Lung (tissue), 12 donors: Measurements from ENCODE around the gene NMRK1. TPM values are rescaled to one million over a fixed set of nuclear protein-coding genes. Genes with fewer than 3 reads are reported as not detected.

Experiments
- ATAC-seq: fragments of 200-7000 bp; cut with Tn5 transposase; one replicate; pipeline ENCODE4 v1.9.1; 2020; ENCODE audit warnings: moderate number of reproducible peaks; ENCODE audit not compliant: insufficient read depth, low FRiP score
- DNase-seq, 3 donors: peaks; one replicate each; pipeline ENCODE4 v3.0.0-alpha.2; 2013 to 2017
- H3K27ac ChIP-seq, 2 donors: one replicate each; pipeline ENCODE4 v1.5.1; 2013; ENCODE audit warnings: mild to moderate bottlenecking in 2 of 2, moderate library complexity in 2 of 2, control low read depth in 1 of 2, inconsistent platforms in 1 of 2, low read depth in 1 of 2, low read length in 1 of 2
- H3K27me3 ChIP-seq, 3 donors: one replicate each; pipeline ENCODE4 v1.5.1; 2013; ENCODE audit warnings: low read length in 2 of 3; ENCODE audit not compliant: control insufficient read depth in 3 of 3, insufficient read depth in 3 of 3
- H3K36me3 ChIP-seq, 4 donors: one replicate each; pipeline ENCODE4 v1.5.1; 2013; ENCODE audit warnings: low read length in 4 of 4, mild to moderate bottlenecking in 1 of 4, moderate library complexity in 1 of 4; ENCODE audit not compliant: control insufficient read depth in 4 of 4, insufficient read depth in 4 of 4
- H3K4me1 ChIP-seq, 5 donors: one replicate each; pipeline ENCODE4 v1.5.1; 2013; ENCODE audit warnings: low read length in 5 of 5, mild to moderate bottlenecking in 2 of 5, moderate library complexity in 1 of 5; ENCODE audit not compliant: control insufficient read depth in 5 of 5, insufficient read depth in 5 of 5
- H3K4me3 ChIP-seq: one replicate; pipeline ENCODE4 v1.5.1; 2013; ENCODE audit warnings: mild to moderate bottlenecking, control low read depth, moderate library complexity
- H3K9ac ChIP-seq, 2 donors: one replicate each; pipeline ENCODE4 v1.5.1; 2013; ENCODE audit warnings: low read length in 2 of 2, control low read depth in 1 of 2; ENCODE audit not compliant: insufficient read depth in 1 of 2
- H3K9me3 ChIP-seq, 4 donors: one replicate each; pipeline ENCODE4 v1.5.1; 2013; ENCODE audit warnings: low read length in 3 of 4, mild to moderate bottlenecking in 1 of 4, moderate library complexity in 1 of 4; ENCODE audit not compliant: control insufficient read depth in 4 of 4, insufficient read depth in 3 of 4
- CTCF ChIP-seq: IDR thresholded peaks from 2 replicates; pipeline ENCODE4 v1.5.1; 2012; ENCODE audit warnings: mild to moderate bottlenecking; ENCODE audit errors: control extremely low read depth, extremely low read depth
- WGBS, 2 donors: extraction: QIAGEN DNeasy Blood & Tissue Kit; methylation state at CpG; one replicate each; pipeline ENCODE4 v1.1.7; 2013; 5-methylcytosine and 5-hydroxymethylcytosine counted together
- polyA plus RNA-seq, 2 donors: library from polyadenylated mRNA; stranded (reverse); fragments of 200-250 nt; gene quantifications; one replicate each; pipeline ENCODE4 v1.2.1, GENCODE V29; 2013
- total RNA-seq, 2 donors: library from RNA; depleted of rRNA in 1 of 2; stranded (reverse); fragments of >200 nt in 1 of 2; gene quantifications; one replicate each; pipeline ENCODE4 v1.2.1, GENCODE V29; 2014 to 2021
- donor health status: control.
- donor health status: control.
- donor health status: Bipolar disorder and iron deficiency.
- donor health status: healthy.
- donor health status: DM: yes; HTN: yes; CAD: no.

The NMRK1 gene
- total and polyA plus RNA-seq, 4 donors, result 22.7 to 57.9 (median 31.4) TPM

GRCh38 chr9:75039009-75039408 is 48.9 kb downstream of the NMRK1 start:
- Histone ChIP-seq H3K4me3 (no peak overlapping the region), H3K9ac (no peak overlapping the region), H3K27ac (no peak overlapping the region), H3K36me3 (no peaks in the 10 kb centered on the region), H3K9me3 (no peaks in the 10 kb centered on the region), H3K27me3 (no peaks in the 10 kb centered on the region), H3K4me1 (peaks cover 0 to 7% (median 0%) of the 10 kb centered on the region in 5 donors)
- no peak for TF ChIP-seq CTCF
- 81 to 88% methylated on average over 3 of the region's 3 CpGs for WGBS, 2 donors
- DNase-seq (no peak), ATAC-seq (peak; percentile 41)

GRCh38 chr9:75036793-75037192 is 51.2 kb downstream of the NMRK1 start:
- no peak overlapping the region for H3K9ac ChIP-seq

GRCh38 chr9:75033791-75034473 is 54.0 kb downstream of the NMRK1 start:
- TF ChIP-seq CTCF, result no peak
- H3K27me3 ChIP-seq, result no peaks in the 10 kb centered on the region
- H3K4me3 ChIP-seq, result no peak overlapping the region
- DNase-seq, result peak in 1 of 3 donors; percentile 25
- no peak for ATAC-seq
- no peaks in the 10 kb centered on the region for H3K9me3 ChIP-seq
- WGBS, 2 donors, result 82 to 91% methylated on average over 2 of the region's 2 CpGs
- peaks cover 0 to 15% (median 0%) of the 10 kb centered on the region in 5 donors for H3K4me1 ChIP-seq
- no peak overlapping the region for H3K9ac ChIP-seq
- H3K27ac ChIP-seq, result no peak overlapping the region
- H3K36me3 ChIP-seq, result no peaks in the 10 kb centered on the region

More at GRCh38 chr9:75036793-75037192, 51.2 kb downstream of the NMRK1 start:
- Histone ChIP-seq H3K4me1 (peaks cover 0 to 15% (median 0%) of the 10 kb centered on the region in 5 donors), H3K4me3 (no peak overlapping the region), H3K27me3 (no peaks in the 10 kb centered on the region), H3K9me3 (no peaks in the 10 kb centered on the region), H3K36me3 (no peaks in the 10 kb centered on the region), H3K27ac (no peak overlapping the region)
- WGBS, 2 donors, result 90 to 93% methylated on average over 3 of the region's 3 CpGs
- DNase-seq (no peak), ATAC-seq (no peak)
- no peak for TF ChIP-seq CTCF
